ENCODE results near the gene AKR1C4. TPM values are rescaled to one million over a fixed set of nuclear protein-coding genes. Genes with fewer than 3 reads are reported as not detected.
"Not testable (repeated sequence)": the region's sequence is repeated elsewhere in the genome, so short reads cannot be mapped to it uniquely, and the experiment has no call there.

AKR1C4 gene
- total and polyA plus RNA-seq, 4 donors = not detected

GRCh38 chr10:5252177-5253037 is 55.8 kb downstream of the AKR1C4 start:
- 57 to 63% methylated on average over 8 of the region's 8 CpGs for WGBS, 2 donors
- no peak overlapping the region for H3K4me3 ChIP-seq (ENCODE audit: low read length in 2 of 2)
- no peaks in the 10 kb centered on the region for H3K27me3 ChIP-seq (ENCODE audit: control insufficient read depth in 1 of 2, insufficient read depth in 2 of 2, low read length in 1 of 2)
- no peak for DNase-seq
- no peaks in the 10 kb centered on the region for H3K4me1 ChIP-seq (ENCODE audit: control insufficient read depth in 1 of 2, insufficient read depth in 2 of 2, low read length in 2 of 2)
- ATAC-seq (ENCODE audit: low FRiP score) = no peak
- no peak overlapping the region for H3K27ac ChIP-seq (ENCODE audit: low read depth in 1 of 2, low read length in 2 of 2)
- H3K36me3 ChIP-seq (ENCODE audit: control insufficient read depth in 1 of 2, insufficient read depth in 2 of 2, low read length in 1 of 2) = no peaks in the 10 kb centered on the region
- H3K9me3 ChIP-seq (ENCODE audit: control insufficient read depth, low read length) = peaks cover 2% of the 10 kb centered on the region
- intact Hi-C loops (cut with DNase I) = no loop called here

GRCh38 chr10:5254488-5254887 is 57.9 kb downstream of the AKR1C4 start:
- Histone ChIP-seq H3K4me1 (ENCODE audit: control insufficient read depth in 1 of 2, insufficient read depth in 2 of 2, low read length in 2 of 2) (no peaks in the 10 kb centered on the region), H3K27me3 (ENCODE audit: control insufficient read depth in 1 of 2, insufficient read depth in 2 of 2, low read length in 1 of 2) (no peaks in the 10 kb centered on the region), H3K4me3 (ENCODE audit: low read length in 2 of 2) (no peak overlapping the region), H3K27ac (ENCODE audit: low read depth in 1 of 2, low read length in 2 of 2) (no peak overlapping the region), H3K36me3 (ENCODE audit: control insufficient read depth in 1 of 2, insufficient read depth in 2 of 2, low read length in 1 of 2) (no peaks in the 10 kb centered on the region), H3K9me3 (ENCODE audit: control insufficient read depth, low read length) (peaks cover 2% of the 10 kb centered on the region)
- intact Hi-C loops (cut with DNase I) = no loop called here
- WGBS, 2 donors = 83 to 91% methylated on average over 4 of the region's 4 CpGs
- no peak for ATAC-seq (ENCODE audit: low FRiP score)
- no peak for DNase-seq

- H3K4me1 ChIP-seq (ENCODE audit: control insufficient read depth in 1 of 2, insufficient read depth in 2 of 2, low read length in 2 of 2); H3K27ac ChIP-seq (ENCODE audit: low read depth in 1 of 2, low read length in 2 of 2); H3K27me3 ChIP-seq (ENCODE audit: control insufficient read depth in 1 of 2, insufficient read depth in 2 of 2, low read length in 1 of 2); H3K4me3 ChIP-seq (ENCODE audit: low read length in 2 of 2); ATAC-seq (ENCODE audit: low FRiP score); H3K9me3 ChIP-seq (ENCODE audit: control insufficient read depth, low read length); intact Hi-C loops (cut with DNase I); H3K36me3 ChIP-seq (ENCODE audit: control insufficient read depth in 1 of 2, insufficient read depth in 2 of 2, low read length in 1 of 2); DNase-seq: not testable (repeated sequence)
- 83 to 84% methylated on average over 3 of the region's 3 CpGs for WGBS, 2 donors
Observed at GRCh38 chr10:5257768-5258167, 61.1 kb downstream of the AKR1C4 start.

GRCh38 chr10:5259132-5259951 is 62.7 kb downstream of the AKR1C4 start:
- intact Hi-C loops (cut with DNase I) = no loop called here
- no peaks in the 10 kb centered on the region for H3K36me3 ChIP-seq (ENCODE audit: control insufficient read depth in 1 of 2, insufficient read depth in 2 of 2, low read length in 1 of 2)
- ATAC-seq (ENCODE audit: low FRiP score) = no peak
- no peaks in the 10 kb centered on the region for H3K4me1 ChIP-seq (ENCODE audit: control insufficient read depth in 1 of 2, insufficient read depth in 2 of 2, low read length in 2 of 2)
- no peak overlapping the region for H3K4me3 ChIP-seq (ENCODE audit: low read length in 2 of 2)
- no peak for DNase-seq
- no peak overlapping the region for H3K27ac ChIP-seq (ENCODE audit: low read depth in 1 of 2, low read length in 2 of 2)
- WGBS, 2 donors = 59 to 64% methylated on average over 6 of the region's 6 CpGs
- no peaks in the 10 kb centered on the region for H3K9me3 ChIP-seq (ENCODE audit: control insufficient read depth, low read length)
- no peaks in the 10 kb centered on the region for H3K27me3 ChIP-seq (ENCODE audit: control insufficient read depth in 1 of 2, insufficient read depth in 2 of 2, low read length in 1 of 2)

- ATAC-seq (ENCODE audit: low FRiP score) (no peak), DNase-seq (no peak)
- Histone ChIP-seq H3K4me1 (ENCODE audit: control insufficient read depth in 1 of 2, insufficient read depth in 2 of 2, low read length in 2 of 2) (no peaks in the 10 kb centered on the region), H3K27me3 (ENCODE audit: control insufficient read depth in 1 of 2, insufficient read depth in 2 of 2, low read length in 1 of 2) (no peaks in the 10 kb centered on the region), H3K4me3 (ENCODE audit: low read length in 2 of 2) (no peak overlapping the region), H3K27ac (ENCODE audit: low read depth in 1 of 2, low read length in 2 of 2) (no peak overlapping the region), H3K9me3 (ENCODE audit: control insufficient read depth, low read length) (no peaks in the 10 kb centered on the region), H3K36me3 (ENCODE audit: control insufficient read depth in 1 of 2, insufficient read depth in 2 of 2, low read length in 1 of 2) (no peaks in the 10 kb centered on the region)
- intact Hi-C loops (cut with DNase I) = no loop called here
- WGBS, 2 donors = 72 to 75% methylated on average over 5 of the region's 5 CpGs
Observed at GRCh38 chr10:5259952-5260578, 63.4 kb downstream of the AKR1C4 start.

- Histone ChIP-seq H3K36me3 (ENCODE audit: control insufficient read depth in 1 of 2, insufficient read depth in 2 of 2, low read length in 1 of 2) (no peaks in the 10 kb centered on the region), H3K4me3 (ENCODE audit: low read length in 2 of 2) (no peak overlapping the region), H3K27ac (ENCODE audit: low read depth in 1 of 2, low read length in 2 of 2) (no peak overlapping the region), H3K27me3 (ENCODE audit: control insufficient read depth in 1 of 2, insufficient read depth in 2 of 2, low read length in 1 of 2) (no peaks in the 10 kb centered on the region), H3K9me3 (ENCODE audit: control insufficient read depth, low read length) (no peaks in the 10 kb centered on the region), H3K4me1 (ENCODE audit: control insufficient read depth in 1 of 2, insufficient read depth in 2 of 2, low read length in 2 of 2) (no peaks in the 10 kb centered on the region)
- DNase-seq (no peak), ATAC-seq (ENCODE audit: low FRiP score) (no peak)
- 93 to 95% methylated on average over 3 of the region's 3 CpGs for WGBS, 2 donors
- intact Hi-C loops (cut with DNase I) = no loop called here
Observed at GRCh38 chr10:5260828-5261227, 64.2 kb downstream of the AKR1C4 start.

GRCh38 chr10:5265139-5265538 is 68.5 kb downstream of the AKR1C4 start:
- WGBS, 2 donors = 60 to 74% methylated on average over 1 of the region's 1 CpG
- Histone ChIP-seq H3K4me3 (ENCODE audit: low read length in 2 of 2) (no peak overlapping the region), H3K27ac (ENCODE audit: low read depth in 1 of 2, low read length in 2 of 2) (no peak overlapping the region), H3K4me1 (ENCODE audit: control insufficient read depth in 1 of 2, insufficient read depth in 2 of 2, low read length in 2 of 2) (no peaks in the 10 kb centered on the region), H3K27me3 (ENCODE audit: control insufficient read depth in 1 of 2, insufficient read depth in 2 of 2, low read length in 1 of 2) (no peaks in the 10 kb centered on the region), H3K9me3 (ENCODE audit: control insufficient read depth, low read length) (peaks cover 3% of the 10 kb centered on the region), H3K36me3 (ENCODE audit: control insufficient read depth in 1 of 2, insufficient read depth in 2 of 2, low read length in 1 of 2) (no peaks in the 10 kb centered on the region)
- intact Hi-C loops (cut with DNase I) = no loop called here
- ATAC-seq (ENCODE audit: low FRiP score) = no peak
- DNase-seq = no peak

GRCh38 chr10:5266351-5266750 is 69.7 kb downstream of the AKR1C4 start:
- H3K27ac ChIP-seq (ENCODE audit: low read depth in 1 of 2, low read length in 2 of 2) = no peak overlapping the region
- no peaks in the 10 kb centered on the region for H3K27me3 ChIP-seq (ENCODE audit: control insufficient read depth in 1 of 2, insufficient read depth in 2 of 2, low read length in 1 of 2)
- intact Hi-C loops (cut with DNase I) = no loop called here
- DNase-seq = no peak
- WGBS, 2 donors = 40 to 43% methylated on average over 1 of the region's 1 CpG
- peaks cover 3% of the 10 kb centered on the region for H3K9me3 ChIP-seq (ENCODE audit: control insufficient read depth, low read length)
- no peak for ATAC-seq (ENCODE audit: low FRiP score)
- no peak overlapping the region for H3K4me3 ChIP-seq (ENCODE audit: low read length in 2 of 2)
- H3K4me1 ChIP-seq (ENCODE audit: control insufficient read depth in 1 of 2, insufficient read depth in 2 of 2, low read length in 2 of 2) = no peaks in the 10 kb centered on the region
- H3K36me3 ChIP-seq (ENCODE audit: control insufficient read depth in 1 of 2, insufficient read depth in 2 of 2, low read length in 1 of 2) = no peaks in the 10 kb centered on the region

Measured in aorta (tissue), 5 donors.